Gastrocnemius medialis (tissue), 4 donors: ENCODE measurements around the gene ST8SIA6.

Experiments used
- POLR2A ChIP-seq, 2 donors: fragments of 450-650 bp; IDR thresholded peaks; one replicate each; pipeline ENCODE4 v1.6.1; 2017; ENCODE audit warnings: antibody characterized with exemption in 2 of 2, mild to moderate bottlenecking in 2 of 2, moderate library complexity in 2 of 2
- TF ChIP-seq, protein P1 (sequence below), 5 experiments: fragments of 450-650 bp in 3 of 5; fragments of 200-600 bp in 2 of 5; sonication (generic) in 2 of 5; IDR thresholded peaks in 4 of 5; conservative IDR thresholded peaks in 1 of 5; 1 replicate in 4 of 5; 2 replicates in 1 of 5; pipeline ENCODE4 v1.5.1; 2016 to 2019; ENCODE audit warnings: antibody characterized with exemption in 5 of 5, mild to moderate bottlenecking in 3 of 5, moderate library complexity in 3 of 5

DNA sequence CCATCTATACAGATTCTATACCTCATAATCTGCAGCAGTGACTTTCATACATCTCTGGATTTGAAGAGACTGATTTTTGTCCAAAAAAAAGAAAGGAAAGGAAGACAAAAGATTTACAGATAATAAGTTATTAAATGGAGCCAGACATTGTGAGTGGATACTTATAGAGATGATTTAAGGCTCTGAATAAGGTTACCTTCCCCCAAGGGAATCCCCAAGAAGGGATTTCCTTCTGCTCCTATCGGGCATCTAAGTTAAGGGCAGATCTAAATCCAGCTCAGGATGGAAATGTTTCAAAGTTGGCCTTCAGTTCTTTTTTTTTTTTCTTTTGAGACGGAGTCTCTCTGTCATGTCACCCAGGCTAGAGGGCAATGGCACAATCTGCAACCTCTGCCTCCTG, 97.6 kb downstream of the ST8SIA6 start:
- TF ChIP-seq POLR2A (IDR thresholded peaks at IDR 0.05): no peak
- TF ChIP-seq, protein P1, sequence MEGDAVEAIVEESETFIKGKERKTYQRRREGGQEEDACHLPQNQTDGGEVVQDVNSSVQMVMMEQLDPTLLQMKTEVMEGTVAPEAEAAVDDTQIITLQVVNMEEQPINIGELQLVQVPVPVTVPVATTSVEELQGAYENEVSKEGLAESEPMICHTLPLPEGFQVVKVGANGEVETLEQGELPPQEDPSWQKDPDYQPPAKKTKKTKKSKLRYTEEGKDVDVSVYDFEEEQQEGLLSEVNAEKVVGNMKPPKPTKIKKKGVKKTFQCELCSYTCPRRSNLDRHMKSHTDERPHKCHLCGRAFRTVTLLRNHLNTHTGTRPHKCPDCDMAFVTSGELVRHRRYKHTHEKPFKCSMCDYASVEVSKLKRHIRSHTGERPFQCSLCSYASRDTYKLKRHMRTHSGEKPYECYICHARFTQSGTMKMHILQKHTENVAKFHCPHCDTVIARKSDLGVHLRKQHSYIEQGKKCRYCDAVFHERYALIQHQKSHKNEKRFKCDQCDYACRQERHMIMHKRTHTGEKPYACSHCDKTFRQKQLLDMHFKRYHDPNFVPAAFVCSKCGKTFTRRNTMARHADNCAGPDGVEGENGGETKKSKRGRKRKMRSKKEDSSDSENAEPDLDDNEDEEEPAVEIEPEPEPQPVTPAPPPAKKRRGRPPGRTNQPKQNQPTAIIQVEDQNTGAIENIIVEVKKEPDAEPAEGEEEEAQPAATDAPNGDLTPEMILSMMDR (IDR thresholded peaks at IDR 0.05 in 4 of 5, conservative IDR thresholded peaks at IDR 0.05 in 1 of 5): no peak
